Stimulated activated CD4-positive, alpha-beta T cell treated with anti-CD3 and anti-CD28 coated beads, Interleukin-1b, Interleukin-23, amount 100 ng/mL, for 4 hours (primary cell): Measurements from ENCODE around the gene ABCC3.

Source experiments
- DNase-seq, 2 donors: peaks; one replicate each; pipeline ENCODE4 v3.0.0-alpha.2; 2020; ENCODE audit warnings: low read depth in 2 of 2

Gene ABCC3

GRCh38 chr17:50642722-50643656 lies 8.3 kb downstream of the ABCC3 start:
- no peak for DNase-seq

DNA sequence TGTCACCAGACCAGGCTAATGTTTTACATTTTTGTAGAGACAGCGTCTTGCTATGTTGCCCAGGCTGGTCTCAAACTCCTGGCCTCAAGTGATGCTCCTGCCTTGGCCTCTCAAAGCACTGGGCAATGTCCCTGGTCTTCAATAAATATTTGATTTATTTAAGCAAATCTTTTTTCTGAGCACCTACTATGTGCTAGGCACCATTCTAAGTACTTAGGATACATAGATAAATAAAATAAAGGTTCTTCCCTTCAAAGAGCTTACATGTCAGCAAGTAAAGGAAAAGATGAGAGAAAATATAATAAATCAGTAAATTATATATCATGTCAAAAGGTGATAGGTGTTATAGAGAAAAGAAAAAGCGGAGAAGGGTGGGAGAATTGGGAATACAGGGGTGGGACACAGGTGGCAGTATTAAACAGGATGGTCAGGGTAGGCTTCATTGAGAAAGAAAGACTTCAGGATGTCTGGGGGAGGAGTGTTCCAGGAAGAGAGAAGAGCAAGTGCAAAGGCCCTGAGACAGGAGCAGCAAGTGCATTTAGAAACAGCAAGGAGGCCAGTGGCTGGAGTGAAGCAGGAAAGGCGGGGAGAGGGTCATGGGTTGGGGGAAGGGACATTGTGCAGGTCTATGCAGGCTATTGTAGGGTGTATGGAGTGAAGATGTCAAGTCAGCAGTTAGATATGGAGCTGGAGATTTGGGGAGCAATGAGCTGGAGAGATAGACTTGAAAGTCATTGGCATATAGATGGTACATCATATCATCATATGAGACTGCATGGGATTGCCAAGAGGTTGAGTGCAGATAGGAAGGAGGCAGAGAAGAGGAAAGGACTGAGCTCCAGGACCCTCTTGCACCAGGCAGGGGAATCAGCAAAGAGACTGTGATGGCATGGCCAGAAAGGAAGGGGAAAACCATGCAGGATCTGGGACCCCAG lies 11.3 kb downstream of the ABCC3 start:
- no peak for DNase-seq

- no peak for DNase-seq
Measured at GRCh38 chr17:50647187-50647586, 12.5 kb downstream of the ABCC3 start.

DNA sequence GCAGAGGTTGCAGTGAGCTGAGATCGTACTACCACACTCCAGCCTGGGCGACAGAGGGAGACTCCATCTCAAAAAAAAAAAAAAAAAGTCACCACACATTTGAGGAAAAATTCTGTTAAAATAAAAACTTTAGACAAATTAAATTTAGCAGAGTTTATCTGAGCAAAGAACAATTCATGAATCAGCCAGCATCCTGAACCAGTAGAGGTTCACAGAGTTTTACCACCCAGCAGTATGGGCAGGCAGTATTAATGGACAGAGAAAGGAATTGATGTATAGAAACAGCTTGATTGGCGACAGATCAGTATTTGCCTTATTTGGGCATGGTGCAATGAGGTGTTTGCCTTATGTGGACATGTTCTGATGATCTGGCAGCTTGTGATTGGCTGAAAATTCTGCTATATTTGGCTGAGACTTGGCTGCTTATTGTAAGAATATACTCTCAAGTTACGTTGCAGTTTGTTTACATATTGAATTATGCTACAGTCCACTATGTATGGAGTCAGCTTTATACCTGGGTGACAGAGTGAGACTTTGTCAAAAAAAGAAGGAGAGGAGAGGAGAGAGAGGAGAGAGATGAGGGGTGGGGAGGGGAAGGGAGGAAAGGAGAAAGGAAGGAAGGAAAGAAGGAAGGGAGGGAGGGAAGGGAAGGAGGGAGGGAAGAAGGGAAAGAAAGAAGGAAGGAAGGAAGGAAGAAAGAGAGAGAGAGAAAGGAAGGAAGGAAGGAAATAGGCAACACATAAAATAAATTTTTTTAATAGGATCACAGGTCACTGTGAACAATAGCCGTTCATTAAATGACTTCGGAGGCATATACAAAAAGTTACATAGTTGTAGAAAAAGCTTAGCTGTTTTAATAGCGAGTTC lies 14.6 kb downstream of the ABCC3 start:
- DNase-seq, result no peak

- no peak for DNase-seq
Measured at GRCh38 chr17:50651661-50652060, 17.0 kb downstream of the ABCC3 start.

DNA sequence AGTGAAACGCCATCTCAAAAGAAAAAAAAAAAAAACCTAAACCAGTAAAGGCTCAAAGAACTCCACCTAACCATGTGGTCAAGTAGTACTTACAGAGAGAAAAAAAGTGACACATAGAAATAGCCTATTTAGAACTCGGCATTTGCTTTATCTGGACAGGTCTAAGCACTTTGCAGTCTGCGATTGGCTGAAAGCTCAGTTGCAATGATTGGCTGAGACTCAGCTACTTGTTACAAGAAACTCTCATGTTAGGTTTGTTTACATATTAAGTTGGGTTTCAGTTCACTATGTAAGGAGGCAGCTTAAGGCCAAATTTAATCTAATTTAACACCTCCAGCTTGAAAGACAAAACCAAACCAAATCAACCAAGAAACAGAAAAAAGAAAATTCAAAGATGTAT lies 19.1 kb downstream of the ABCC3 start:
- DNase-seq, result no peak

DNA sequence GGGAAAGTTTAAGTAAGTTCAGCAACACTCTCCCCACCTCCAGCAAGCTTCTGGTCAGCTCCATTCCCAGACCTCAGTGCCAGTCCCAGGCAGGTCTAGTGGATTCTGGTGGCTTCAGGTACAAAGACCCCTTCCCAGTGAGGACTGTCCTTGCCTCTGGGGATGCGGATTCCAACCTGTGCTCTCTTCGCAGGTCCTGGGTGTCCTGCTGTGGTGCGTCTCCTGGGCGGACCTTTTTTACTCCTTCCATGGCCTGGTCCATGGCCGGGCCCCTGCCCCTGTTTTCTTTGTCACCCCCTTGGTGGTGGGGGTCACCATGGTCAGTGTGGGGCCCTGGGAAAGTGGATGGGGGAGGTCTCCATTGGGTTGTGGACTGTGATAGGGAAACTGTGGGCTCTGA lies 21.8 kb downstream of the ABCC3 start:
- DNase-seq, result no peak

DNA sequence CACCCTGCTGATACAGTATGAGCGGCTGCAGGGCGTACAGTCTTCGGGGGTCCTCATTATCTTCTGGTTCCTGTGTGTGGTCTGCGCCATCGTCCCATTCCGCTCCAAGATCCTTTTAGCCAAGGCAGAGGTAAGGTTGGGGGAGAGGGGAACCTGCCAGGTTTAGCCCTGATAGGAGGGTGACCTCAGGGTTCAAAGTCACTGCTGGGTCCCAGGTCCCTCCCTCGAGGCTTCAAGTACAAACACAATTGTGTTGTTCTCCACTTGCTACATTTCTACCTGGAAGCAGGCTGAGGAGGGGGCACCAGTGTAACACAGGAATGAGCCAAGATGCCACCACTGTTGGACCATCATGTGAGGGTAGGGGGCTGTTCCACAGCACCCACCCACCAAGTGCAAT lies 22.4 kb downstream of the ABCC3 start:
- no peak for DNase-seq

GRCh38 chr17:50657627-50658026 lies 22.9 kb downstream of the ABCC3 start:
- no peak for DNase-seq

GRCh38 chr17:50658616-50659015 lies 23.9 kb downstream of the ABCC3 start:
- no peak for DNase-seq

DNA sequence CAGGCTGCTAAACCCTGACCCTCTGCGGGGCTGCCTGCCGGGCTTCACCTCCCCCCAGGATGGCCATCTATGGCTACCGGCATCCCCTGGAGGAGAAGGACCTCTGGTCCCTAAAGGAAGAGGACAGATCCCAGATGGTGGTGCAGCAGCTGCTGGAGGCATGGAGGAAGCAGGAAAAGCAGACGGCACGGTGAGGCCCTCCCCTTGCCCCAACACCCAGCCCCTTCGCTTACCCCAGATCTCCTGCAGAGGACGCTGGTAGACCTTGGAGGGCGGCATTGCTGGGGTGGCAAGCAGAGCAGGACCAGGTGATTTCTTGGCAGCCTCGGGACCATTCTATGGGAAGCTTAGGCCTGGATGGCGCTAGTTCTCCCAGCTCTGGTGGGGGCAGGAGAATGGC lies 24.5 kb downstream of the ABCC3 start:
- no peak for DNase-seq

DNA sequence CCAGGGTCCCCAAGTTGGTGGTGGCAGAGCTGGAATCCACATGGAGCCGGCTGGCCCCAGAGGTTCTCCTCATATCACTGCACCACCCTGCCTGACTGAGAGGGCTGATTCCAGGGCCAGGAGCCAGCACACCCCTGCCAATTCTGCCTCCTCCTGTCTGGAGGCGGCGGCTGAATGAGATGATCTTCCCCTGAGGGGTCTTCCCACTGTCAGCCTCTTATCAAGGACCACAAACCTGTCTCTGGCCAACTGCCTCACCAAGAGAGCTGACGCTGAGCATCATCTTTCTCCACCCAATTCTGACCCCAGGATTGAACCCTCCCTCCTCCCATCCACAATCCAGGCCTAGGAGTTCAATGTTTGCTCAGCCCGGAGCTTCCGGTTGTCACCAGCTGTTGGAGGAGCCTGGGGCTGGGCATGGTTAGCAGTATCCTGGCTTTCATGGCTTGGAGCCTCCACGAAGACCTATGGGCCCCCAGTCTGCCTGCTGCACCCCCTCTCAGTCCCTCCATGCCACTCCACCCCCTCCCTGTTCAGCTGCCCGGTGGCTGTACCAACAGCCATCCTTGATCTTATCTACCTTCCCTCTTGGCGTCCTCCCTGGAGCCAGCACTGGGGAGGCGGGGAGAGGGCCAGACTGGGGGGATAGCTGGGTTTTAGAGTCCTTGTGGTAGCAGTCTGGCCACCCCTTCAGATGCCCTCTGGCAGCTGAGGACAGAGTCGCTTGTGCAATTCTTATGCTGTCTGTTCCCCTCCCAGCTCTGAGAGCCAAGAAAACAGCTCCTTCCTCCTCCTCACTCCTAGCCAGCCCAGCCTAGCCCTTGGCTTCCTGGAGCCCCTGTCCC lies 25.6 kb downstream of the ABCC3 start:
- no peak for DNase-seq

GRCh38 chr17:50660887-50661345 lies 26.2 kb downstream of the ABCC3 start:
- no peak for DNase-seq

GRCh38 chr17:50661348-50661747 lies 26.7 kb downstream of the ABCC3 start:
- DNase-seq, result no peak

- DNase-seq, result no peak
Measured at GRCh38 chr17:50661795-50662391, 27.2 kb downstream of the ABCC3 start.

- no peak for DNase-seq
Measured at GRCh38 chr17:50662632-50663225, 28.0 kb downstream of the ABCC3 start.

DNA sequence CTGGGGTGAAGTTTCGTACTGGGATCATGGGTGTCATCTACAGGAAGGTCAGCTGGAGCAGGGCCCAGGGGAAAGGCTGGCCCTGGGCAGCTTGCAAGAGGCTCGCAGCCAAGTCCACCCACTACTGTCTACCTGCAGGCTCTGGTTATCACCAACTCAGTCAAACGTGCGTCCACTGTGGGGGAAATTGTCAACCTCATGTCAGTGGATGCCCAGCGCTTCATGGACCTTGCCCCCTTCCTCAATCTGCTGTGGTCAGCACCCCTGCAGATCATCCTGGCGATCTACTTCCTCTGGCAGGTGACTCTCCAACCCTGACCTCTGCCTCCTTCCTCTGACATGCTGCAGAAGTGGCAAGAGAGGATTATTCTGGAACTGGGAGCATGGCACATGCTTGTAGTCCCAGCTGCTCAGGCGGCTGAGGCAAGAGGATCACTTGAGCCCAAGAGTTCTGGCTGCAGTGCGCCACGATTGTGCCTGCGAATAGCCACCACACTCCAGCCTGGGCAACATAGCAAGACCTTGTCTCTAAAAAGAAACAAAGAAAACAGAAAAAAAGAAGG lies 29.2 kb downstream of the ABCC3 start:
- no peak for DNase-seq

GRCh38 chr17:50664788-50665458 lies 30.2 kb downstream of the ABCC3 start:
- DNase-seq, result no peak

- no peak for DNase-seq
Measured at GRCh38 chr17:50665838-50666237, 31.2 kb downstream of the ABCC3 start.
